ENCODE results near the gene DNLZ. TPM values are rescaled to one million over a fixed set of nuclear protein-coding genes. Genes with fewer than 3 reads are reported as not detected.

Gene DNLZ
- polyA plus RNA-seq, 2 of the 4 experiments (the other 2 are of a cell fraction): 8.0 to 19.9 TPM

DNA sequence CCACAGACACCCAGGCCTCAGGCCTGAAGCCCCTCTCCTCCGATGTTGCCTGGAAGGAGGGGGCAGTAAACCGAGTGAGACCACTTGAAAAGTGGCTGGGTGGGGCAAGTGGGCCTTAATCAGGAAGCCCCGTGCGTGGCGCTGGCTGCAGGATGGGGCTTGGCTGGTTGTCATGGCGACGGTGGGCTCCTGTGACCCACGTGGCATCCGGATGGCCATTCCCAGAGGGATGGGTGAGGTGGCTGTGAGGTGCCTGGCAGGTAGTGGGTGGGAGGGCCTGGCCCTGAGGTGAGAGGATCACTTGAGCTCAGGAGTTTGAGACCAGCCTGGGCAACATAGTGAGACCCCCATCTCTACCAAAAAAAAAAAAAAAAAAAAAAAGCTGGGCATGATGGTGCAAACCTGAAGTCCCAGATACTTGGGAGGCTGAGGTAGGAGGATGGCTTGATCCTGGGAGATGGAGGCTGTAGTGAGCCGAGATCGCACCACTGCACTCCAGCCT, 31.0 kb downstream of the DNLZ start:
- WGBS (ENCODE audit: missing lambda C conversion rate): 86% methylated on average over 11 of the region's 11 CpGs
- ChIA-PET CTCF (interaction anchor here (1.7 kb wide), 1 partner anchor 13 kb away, joined by 5 read pairs; no protein-coding TSS in a partner anchor), POLR2A (no interaction called here)
- no peak overlapping the region for H3K4me3 ChIP-seq
- DNase-seq (ENCODE audit: low read depth in 1 of 2, low spot score in 1 of 2): no peak
- H3K4me2 ChIP-seq: no peak overlapping the region
- no peak for TF ChIP-seq FOXS1 (CRISPR knock-in tag; IDR thresholded peaks at IDR 0.05)
- no peak for TF ChIP-seq NFE2L2 (conservative IDR thresholded peaks at IDR 0.05; ENCODE audit: low read length)
- TF ChIP-seq, protein P1, sequence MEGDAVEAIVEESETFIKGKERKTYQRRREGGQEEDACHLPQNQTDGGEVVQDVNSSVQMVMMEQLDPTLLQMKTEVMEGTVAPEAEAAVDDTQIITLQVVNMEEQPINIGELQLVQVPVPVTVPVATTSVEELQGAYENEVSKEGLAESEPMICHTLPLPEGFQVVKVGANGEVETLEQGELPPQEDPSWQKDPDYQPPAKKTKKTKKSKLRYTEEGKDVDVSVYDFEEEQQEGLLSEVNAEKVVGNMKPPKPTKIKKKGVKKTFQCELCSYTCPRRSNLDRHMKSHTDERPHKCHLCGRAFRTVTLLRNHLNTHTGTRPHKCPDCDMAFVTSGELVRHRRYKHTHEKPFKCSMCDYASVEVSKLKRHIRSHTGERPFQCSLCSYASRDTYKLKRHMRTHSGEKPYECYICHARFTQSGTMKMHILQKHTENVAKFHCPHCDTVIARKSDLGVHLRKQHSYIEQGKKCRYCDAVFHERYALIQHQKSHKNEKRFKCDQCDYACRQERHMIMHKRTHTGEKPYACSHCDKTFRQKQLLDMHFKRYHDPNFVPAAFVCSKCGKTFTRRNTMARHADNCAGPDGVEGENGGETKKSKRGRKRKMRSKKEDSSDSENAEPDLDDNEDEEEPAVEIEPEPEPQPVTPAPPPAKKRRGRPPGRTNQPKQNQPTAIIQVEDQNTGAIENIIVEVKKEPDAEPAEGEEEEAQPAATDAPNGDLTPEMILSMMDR (IDR thresholded peaks at IDR 0.05): no peak
- TF ChIP-seq ELK1 (IDR thresholded peaks at IDR 0.05; ENCODE audit: low read depth, low read length): no peak
- no peak for TF ChIP-seq HEYL (CRISPR knock-in tag; IDR thresholded peaks at IDR 0.05)
- no peak for TF ChIP-seq HOXA7 (CRISPR knock-in tag; IDR thresholded peaks at IDR 0.05)
- TF ChIP-seq MYC (IDR thresholded peaks at IDR 0.05; ENCODE audit: borderline replicate concordance, low read length): no peak
- TF ChIP-seq ZSCAN20 (CRISPR knock-in tag; IDR thresholded peaks at IDR 0.05): no peak
- no peak for TF ChIP-seq JUN (IDR thresholded peaks at IDR 0.05)
- TF ChIP-seq NR3C1 (IDR thresholded peaks at IDR 0.05): no peak
- no peak for ATAC-seq
- H3K27ac ChIP-seq: no peak overlapping the region
- no peak for FAIRE-seq
- peaks cover 12% of the 10 kb centered on the region for H3K4me1 ChIP-seq
- no peaks in the 10 kb centered on the region for H3K9me3 ChIP-seq

DNA sequence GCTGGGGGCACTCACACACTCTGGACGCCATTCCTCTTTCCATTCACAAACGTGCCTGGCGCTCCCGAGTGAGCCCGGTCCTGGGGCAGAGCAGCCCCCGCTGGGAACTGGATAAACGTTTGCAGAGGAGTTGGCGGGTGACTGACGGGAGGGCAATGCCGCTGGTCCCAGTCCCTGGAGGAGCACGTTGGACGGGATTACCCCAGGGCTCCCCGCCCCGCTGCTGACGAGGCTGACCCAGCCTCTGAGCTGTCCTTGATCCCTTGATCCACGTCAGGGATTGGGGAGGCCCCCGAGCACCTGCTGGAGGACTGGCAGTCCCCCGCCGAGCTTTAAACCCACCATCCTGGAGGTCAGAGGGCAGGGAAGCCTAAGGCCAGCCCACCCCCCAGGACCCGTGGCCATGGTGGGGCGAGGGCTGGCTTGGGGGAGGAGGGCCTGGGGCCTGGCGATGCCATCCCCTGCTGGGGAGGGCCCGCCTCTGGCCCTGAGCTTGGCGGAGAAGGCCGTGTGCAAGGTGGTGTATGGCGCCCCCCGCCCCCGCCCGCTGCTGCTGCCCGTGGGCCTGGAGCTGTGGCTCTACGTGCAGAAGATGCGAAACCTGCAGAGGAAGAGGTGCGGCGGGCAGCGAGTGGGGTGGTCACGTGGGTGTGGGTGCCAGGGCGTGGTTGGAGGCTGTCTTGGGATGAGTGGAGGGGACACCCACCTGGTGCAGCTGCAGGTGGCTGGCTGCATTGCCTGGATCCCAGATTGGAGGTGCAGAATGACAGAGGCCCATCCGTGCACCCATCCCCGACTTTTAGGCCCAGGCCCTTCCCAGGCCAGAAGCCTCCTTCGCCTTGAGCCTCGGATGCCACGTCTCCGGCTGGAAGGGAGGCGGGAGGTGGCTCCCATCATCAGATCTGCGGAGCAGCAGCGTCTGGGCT, 31.7 kb downstream of the DNLZ start:
- DNase-seq (ENCODE audit: low read depth in 1 of 2, low spot score in 1 of 2) (no peak), FAIRE-seq (no peak), ATAC-seq (no peak)
- CTCF ChIA-PET: interaction anchor here (1.7 to 2.5 kb wide), 2 partner anchors 8 to 14 kb away, joined by 5 to 18 read pairs; no protein-coding TSS in a partner anchor
- Histone ChIP-seq H3K9me3 (no peaks in the 10 kb centered on the region), H3K4me3 (no peak overlapping the region), H3K4me1 (peaks cover 15% of the 10 kb centered on the region), H3K27ac (no peak overlapping the region), H3K4me2 (no peak overlapping the region)
- WGBS (ENCODE audit: missing lambda C conversion rate): 85% methylated on average over 35 of the region's 46 CpGs
- TF ChIP-seq NPAS2 (CRISPR knock-in tag; IDR thresholded peaks at IDR 0.05; ENCODE audit: borderline replicate concordance): no peak
- no peak for TF ChIP-seq NFE2L2 (conservative IDR thresholded peaks at IDR 0.05; ENCODE audit: low read length)
- no peak for TF ChIP-seq KDM5A (IDR thresholded peaks at IDR 0.05)
- no peak for TF ChIP-seq RCOR1 (IDR thresholded peaks at IDR 0.05; ENCODE audit: low read depth, low read length)
- no peak for TF ChIP-seq HES2 (IDR thresholded peaks at IDR 0.05)
- no peak for TF ChIP-seq MAZ (IDR thresholded peaks at IDR 0.05; ENCODE audit: borderline replicate concordance, low read depth, low read length)
- no peak for TF ChIP-seq TP53 (CRISPR knock-in tag; IDR thresholded peaks at IDR 0.05)
- POLR2A ChIA-PET: interaction anchor here (1.0 kb wide), 1 partner anchor 31 kb away, joined by 3 read pairs; no protein-coding TSS in a partner anchor

DNA sequence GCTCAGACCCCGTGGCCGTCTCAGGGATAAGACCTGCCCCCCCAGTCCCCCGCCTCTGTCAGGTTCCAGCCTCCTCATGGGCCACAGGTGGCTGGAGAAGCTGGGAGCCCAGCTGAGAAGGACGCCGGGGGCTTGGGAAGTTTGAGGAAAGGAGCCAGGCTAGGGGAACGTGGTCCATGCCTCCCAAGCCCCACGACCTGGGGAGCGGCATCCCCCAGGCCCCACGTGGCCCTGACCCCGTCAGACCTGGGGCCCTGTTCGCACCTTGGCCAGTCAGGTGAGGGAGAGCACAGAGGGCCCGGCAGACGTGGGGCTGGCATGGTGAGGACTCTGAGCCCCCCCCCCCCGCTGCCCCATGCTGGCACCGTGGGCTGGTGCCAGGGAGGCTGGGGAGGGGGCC, 32.5 kb downstream of the DNLZ start:
- TF ChIP-seq CHD4 (IDR thresholded peaks at IDR 0.05; ENCODE audit: borderline replicate concordance): no peak
- H3K4me1 ChIP-seq: peaks cover 20% of the 10 kb centered on the region

More for the DNA sequence above, 32.5 kb downstream of the DNLZ start:
- FAIRE-seq (no peak), ATAC-seq (no peak), DNase-seq (ENCODE audit: low read depth in 1 of 2, low spot score in 1 of 2) (no peak)
- Histone ChIP-seq H3K4me2 (no peak overlapping the region), H3K4me3 (no peak overlapping the region), H3K9me3 (no peaks in the 10 kb centered on the region), H3K27ac (no peak overlapping the region)
- ChIA-PET CTCF (interaction anchor here (1.7 to 2.5 kb wide), 2 partner anchors 9 to 15 kb away, joined by 5 to 18 read pairs; no protein-coding TSS in a partner anchor), POLR2A (interaction anchor here (1.0 kb wide), 1 partner anchor 32 kb away, joined by 3 read pairs; no protein-coding TSS in a partner anchor)
- 76% methylated on average over 7 of the region's 15 CpGs for WGBS (ENCODE audit: missing lambda C conversion rate)

Measured in A549 (cell line).